ENCODE data around the gene TMEM138. TPM values are rescaled to one million over a fixed set of nuclear protein-coding genes. Genes with fewer than 3 reads are reported as not detected.

The TMEM138 gene
- 48.4 to 51.5 TPM (median 49.2 TPM) in 3 replicates for total RNA-seq

GRCh38 chr11:61361741-61362541, at the start of gene TMEM138, which contains the start of gene CYB561A3:
TMEM138 (plus strand) TSS chr11:61362374; CDS start chr11:61364391, 2,017 bp downstream.
CYB561A3 (minus strand) TSS chr11:61361882; CDS start chr11:61356713, 5,169 bp downstream.
- H3K36me3 Mint-ChIP-seq, result peaks cover 3% of the 10 kb centered on the region

DNA sequence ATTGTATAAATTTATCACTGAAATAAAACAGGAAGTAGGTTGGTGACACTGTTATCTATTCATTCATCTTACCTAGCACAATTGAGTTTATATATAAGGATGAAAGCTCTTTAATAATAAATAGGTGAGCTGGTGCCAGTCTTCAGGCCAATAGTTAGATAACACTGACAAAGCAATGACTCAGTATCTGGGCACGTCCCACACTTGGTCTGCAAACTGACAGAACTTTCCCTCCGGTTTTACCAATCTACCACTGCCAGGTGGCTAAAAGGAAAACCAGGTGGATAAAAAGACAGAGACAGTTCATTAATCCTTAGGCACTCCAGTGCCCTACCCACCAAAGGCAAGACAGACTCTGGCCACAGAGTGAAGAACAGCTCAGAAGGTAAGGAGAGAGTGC, 46.9 kb upstream of the TMEM138 start:
- no peaks in the 10 kb centered on the region for H3K9me3 Mint-ChIP-seq
- TF ChIP-seq CTCF (IDR thresholded peaks at IDR 0.05; ENCODE audit: unreplicated experiment), result no peak
- no peak overlapping the region for H3K27ac Mint-ChIP-seq
- H3K4me3 Mint-ChIP-seq, result no peak overlapping the region
- H3K36me3 Mint-ChIP-seq, result peaks cover 38% of the 10 kb centered on the region
- no peak for DNase-seq (ENCODE audit: low spot score in 2 of 2, unreplicated experiment in 2 of 2)
- H3K4me1 Mint-ChIP-seq, result no peaks in the 10 kb centered on the region
- no peaks in the 10 kb centered on the region for H3K27me3 Mint-ChIP-seq (ENCODE audit: low read depth)

More at GRCh38 chr11:61361741-61362541, at the start of gene TMEM138, which contains the start of gene CYB561A3:
- TF ChIP-seq CTCF (IDR thresholded peaks at IDR 0.05; ENCODE audit: unreplicated experiment), result no peak
- Mint-ChIP-seq H3K27me3 (ENCODE audit: low read depth) (no peaks in the 10 kb centered on the region), H3K4me1 (peaks cover 27% of the 10 kb centered on the region), H3K27ac (peak within 1 kb of the TSS; percentile 98), H3K4me3 (peak within 1 kb of the TSS; percentile 93), H3K9me3 (no peaks in the 10 kb centered on the region)
- DNase-seq (ENCODE audit: low spot score in 2 of 2, unreplicated experiment in 2 of 2), result peak; percentile 77 to 86

DNA sequence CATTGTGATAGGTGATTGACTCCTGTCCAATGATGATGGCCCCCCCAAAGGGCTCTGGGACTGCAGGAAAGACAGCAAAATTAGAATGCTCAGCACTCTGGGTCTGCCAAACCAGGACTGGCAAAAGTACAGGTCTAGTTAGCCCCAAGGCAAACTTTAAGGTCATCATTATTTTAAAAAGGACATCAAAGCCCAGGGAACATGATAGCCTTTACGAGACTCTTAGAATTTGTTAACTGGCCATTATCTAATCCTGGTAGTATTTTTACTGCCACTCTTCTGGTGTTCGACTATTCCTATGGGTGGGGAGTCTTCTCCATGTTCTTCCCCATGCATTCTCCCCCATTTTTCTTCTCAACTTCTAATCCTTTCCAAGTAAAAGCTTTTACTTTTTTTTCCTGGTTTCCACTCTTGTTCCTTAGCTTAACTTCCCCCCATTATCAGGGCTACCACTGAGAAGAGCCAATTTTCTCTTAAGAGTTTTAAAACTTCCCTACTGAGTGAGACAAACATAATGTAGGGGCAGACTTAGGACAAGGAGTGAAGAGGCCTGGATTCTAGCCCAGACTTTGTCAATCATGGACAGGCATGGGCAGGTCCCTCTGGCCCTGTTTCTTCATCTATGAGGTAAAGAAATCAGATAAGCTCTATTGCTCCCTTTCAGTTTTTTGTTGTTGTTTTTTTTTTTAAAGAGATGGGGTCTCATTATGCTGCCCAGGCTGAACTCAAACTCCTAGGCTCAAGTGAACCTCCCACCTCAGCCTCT, 36.3 kb upstream of the TMEM138 start:
- H3K27ac Mint-ChIP-seq, result peak overlapping the region; percentile 88
- peaks cover 19% of the 10 kb centered on the region for H3K4me1 Mint-ChIP-seq
- no peak for TF ChIP-seq CTCF (IDR thresholded peaks at IDR 0.05; ENCODE audit: unreplicated experiment)
- no peaks in the 10 kb centered on the region for H3K27me3 Mint-ChIP-seq (ENCODE audit: low read depth)
- no peak for DNase-seq (ENCODE audit: low spot score in 2 of 2, unreplicated experiment in 2 of 2)
- H3K36me3 Mint-ChIP-seq, result peaks cover 45% of the 10 kb centered on the region
- H3K9me3 Mint-ChIP-seq, result no peaks in the 10 kb centered on the region
- no peak overlapping the region for H3K4me3 Mint-ChIP-seq

- no peak for DNase-seq (ENCODE audit: low spot score in 2 of 2, unreplicated experiment in 2 of 2)
- Mint-ChIP-seq H3K4me3 (no peak overlapping the region), H3K9me3 (no peaks in the 10 kb centered on the region), H3K36me3 (peaks cover 35% of the 10 kb centered on the region), H3K27ac (no peak overlapping the region), H3K4me1 (peaks cover 36% of the 10 kb centered on the region), H3K27me3 (ENCODE audit: low read depth) (no peaks in the 10 kb centered on the region)
- TF ChIP-seq CTCF (IDR thresholded peaks at IDR 0.05; ENCODE audit: unreplicated experiment), result no peak
Measured at GRCh38 chr11:61327669-61328071, 34.5 kb upstream of the TMEM138 start.

GRCh38 chr11:61328351-61328750, 33.8 kb upstream of the TMEM138 start:
- Mint-ChIP-seq H3K9me3 (no peaks in the 10 kb centered on the region), H3K27me3 (ENCODE audit: low read depth) (no peaks in the 10 kb centered on the region), H3K27ac (no peak overlapping the region), H3K4me1 (peaks cover 37% of the 10 kb centered on the region), H3K36me3 (peaks cover 30% of the 10 kb centered on the region), H3K4me3 (no peak overlapping the region)
- DNase-seq (ENCODE audit: low spot score in 2 of 2, unreplicated experiment in 2 of 2), result no peak
- no peak for TF ChIP-seq CTCF (IDR thresholded peaks at IDR 0.05; ENCODE audit: unreplicated experiment)
